DOHH2 (cell line): ENCODE data around the gene TTC3.

ENCODE experiments used
- H3F3A ChIP-seq: fragments of 200-600 bp; sonication (generic), shearing (Covaris generic); 2 replicates; pipeline ENCODE4 v1.6.0; 2016; ENCODE audit warnings: antibody characterized with exemption, mild to moderate bottlenecking; ENCODE audit not compliant: control insufficient read depth, insufficient read depth
- H3K27ac ChIP-seq: fragments of 200-600 bp; sonication (generic); 2 replicates; pipeline ENCODE4 v1.5.1; 2014; ENCODE audit warnings: low read depth, mild to moderate bottlenecking, low read length, moderate library complexity
- H3K27me3 ChIP-seq: fragments of 200-600 bp; sonication (generic); 2 replicates; pipeline ENCODE4 v1.6.1; 2014; ENCODE audit warnings: mild to moderate bottlenecking, low read length, mixed read lengths; ENCODE audit not compliant: control insufficient read depth
- H3K36me3 ChIP-seq: fragments of 200-600 bp; sonication (generic); 2 replicates; pipeline ENCODE4 v1.6.1; 2014; ENCODE audit warnings: mild to moderate bottlenecking, low read length, moderate library complexity, mixed read lengths; ENCODE audit not compliant: control insufficient read depth
- H3K4me1 ChIP-seq: fragments of 200-600 bp; sonication (generic); 2 replicates; pipeline ENCODE4 v1.6.1; 2014; ENCODE audit warnings: mild to moderate bottlenecking, low read length, mixed read lengths; ENCODE audit not compliant: control insufficient read depth
- H3K4me2 ChIP-seq: fragments of 200-600 bp; sonication (generic); 2 replicates; pipeline ENCODE4 v1.6.0; 2014; ENCODE audit warnings: mild to moderate bottlenecking, low read length, moderate library complexity
- H3K4me3 ChIP-seq: fragments of 200-600 bp; sonication (generic); 2 replicates; pipeline ENCODE4 v1.5.1; 2014; ENCODE audit warnings: mild to moderate bottlenecking, low read length, mixed read lengths
- H3K79me2 ChIP-seq: fragments of 200-600 bp; sonication (generic); 2 replicates; pipeline ENCODE4 v1.6.1; 2014; ENCODE audit warnings: mild to moderate bottlenecking, low read length, mixed read lengths; ENCODE audit not compliant: control insufficient read depth
- H3K9me2 ChIP-seq: fragments of 200-600 bp; sonication (generic); replicated peaks from 2 replicates; pipeline ENCODE4 v1.6.1; 2014; ENCODE audit warnings: mild to moderate bottlenecking, low read length, mixed read lengths; ENCODE audit not compliant: control insufficient read depth
- H3K9me3 ChIP-seq: fragments of 200-600 bp; sonication (generic); 2 replicates; pipeline ENCODE4 v1.6.1; 2014; ENCODE audit warnings: antibody characterized with exemption, low read length, mixed read lengths; ENCODE audit not compliant: control insufficient read depth, insufficient read depth
- H4K20me1 ChIP-seq: fragments of 200-600 bp; sonication (generic); 2 replicates; pipeline ENCODE4 v1.6.0; 2014; ENCODE audit warnings: low read depth, mild to moderate bottlenecking, antibody characterized with exemption, low read length, moderate library complexity; ENCODE audit not compliant: control insufficient read depth, insufficient read depth
- EZH2phosphoT487 ChIP-seq: fragments of 200-600 bp; sonication (generic); IDR thresholded peaks from 2 replicates; pipeline ENCODE4 v1.6.1; 2017; ENCODE audit warnings: borderline replicate concordance, mild to moderate bottlenecking, antibody characterized with exemption, low read length, moderate library complexity, mixed read lengths
- TF ChIP-seq, protein P1 (sequence below): fragments of 200-600 bp; sonication (generic); IDR thresholded peaks from one replicate; pipeline ENCODE4 v1.5.1; 2014; ENCODE audit warnings: antibody characterized with exemption, mild to moderate bottlenecking, low read depth, low read length; ENCODE audit not compliant: poor library complexity, severe bottlenecking

TTC3 gene

DNA sequence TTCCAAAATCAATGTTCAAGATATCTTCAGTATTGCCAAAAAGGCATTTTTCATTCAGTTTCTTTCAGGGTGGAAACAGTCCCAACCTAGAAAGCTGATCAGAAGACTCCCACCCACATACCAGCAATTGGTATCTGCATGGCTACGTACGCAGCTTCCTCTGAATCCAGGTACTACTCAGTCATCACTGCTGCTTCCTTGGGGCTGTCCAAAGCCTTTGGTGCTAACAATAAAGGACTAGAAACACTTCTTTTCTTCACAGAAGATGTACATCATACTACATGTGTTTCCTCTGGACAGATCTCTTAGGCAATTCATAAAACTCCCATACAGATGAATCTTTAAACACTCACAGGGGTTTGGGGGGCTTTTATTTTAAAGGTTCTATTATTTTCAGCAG lies 164.3 kb downstream of the TTC3 start:
- Histone ChIP-seq H3K27ac (no peak overlapping the region), H3K4me2 (no peak overlapping the region), H3F3A (0 out of 2 replicates have a peak, but pooled peaks cover 4% of the 10 kb centered on the region), H3K79me2 (peaks cover 39% of the 10 kb centered on the region), H3K27me3 (no peaks in the 10 kb centered on the region), H4K20me1 (no peaks in the 10 kb centered on the region), H3K4me3 (no peak overlapping the region), H3K36me3 (peaks cover 73% of the 10 kb centered on the region), H3K9me3 (no peaks in the 10 kb centered on the region), H3K4me1 (no peaks in the 10 kb centered on the region), H3K9me2 (no peaks in the 10 kb centered on the region)
- TF ChIP-seq, protein P1, sequence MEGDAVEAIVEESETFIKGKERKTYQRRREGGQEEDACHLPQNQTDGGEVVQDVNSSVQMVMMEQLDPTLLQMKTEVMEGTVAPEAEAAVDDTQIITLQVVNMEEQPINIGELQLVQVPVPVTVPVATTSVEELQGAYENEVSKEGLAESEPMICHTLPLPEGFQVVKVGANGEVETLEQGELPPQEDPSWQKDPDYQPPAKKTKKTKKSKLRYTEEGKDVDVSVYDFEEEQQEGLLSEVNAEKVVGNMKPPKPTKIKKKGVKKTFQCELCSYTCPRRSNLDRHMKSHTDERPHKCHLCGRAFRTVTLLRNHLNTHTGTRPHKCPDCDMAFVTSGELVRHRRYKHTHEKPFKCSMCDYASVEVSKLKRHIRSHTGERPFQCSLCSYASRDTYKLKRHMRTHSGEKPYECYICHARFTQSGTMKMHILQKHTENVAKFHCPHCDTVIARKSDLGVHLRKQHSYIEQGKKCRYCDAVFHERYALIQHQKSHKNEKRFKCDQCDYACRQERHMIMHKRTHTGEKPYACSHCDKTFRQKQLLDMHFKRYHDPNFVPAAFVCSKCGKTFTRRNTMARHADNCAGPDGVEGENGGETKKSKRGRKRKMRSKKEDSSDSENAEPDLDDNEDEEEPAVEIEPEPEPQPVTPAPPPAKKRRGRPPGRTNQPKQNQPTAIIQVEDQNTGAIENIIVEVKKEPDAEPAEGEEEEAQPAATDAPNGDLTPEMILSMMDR, result no peak
- no peak for TF ChIP-seq EZH2phosphoT487

DNA sequence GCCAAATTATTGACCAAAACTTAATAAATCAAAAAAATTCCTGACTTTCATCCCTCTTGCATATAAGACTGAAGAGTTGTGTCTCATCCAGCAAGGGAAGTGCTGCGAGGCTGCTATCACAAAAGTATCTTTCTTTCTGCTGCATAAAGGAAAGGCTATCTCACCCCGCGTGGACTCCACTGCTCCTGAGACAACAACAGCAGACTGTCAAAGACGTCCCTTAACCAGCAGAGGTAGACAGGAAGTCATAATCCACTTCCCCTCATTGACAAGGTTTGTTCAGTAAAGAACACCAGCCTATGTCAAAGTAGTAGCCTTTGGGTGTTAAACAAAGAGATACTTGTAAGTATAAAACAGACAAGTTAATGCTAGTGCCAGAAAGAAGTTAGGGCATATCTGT lies 164.7 kb downstream of the TTC3 start:
- no peak overlapping the region for H3K27ac ChIP-seq
- peaks cover 69% of the 10 kb centered on the region for H3K36me3 ChIP-seq

DNA sequence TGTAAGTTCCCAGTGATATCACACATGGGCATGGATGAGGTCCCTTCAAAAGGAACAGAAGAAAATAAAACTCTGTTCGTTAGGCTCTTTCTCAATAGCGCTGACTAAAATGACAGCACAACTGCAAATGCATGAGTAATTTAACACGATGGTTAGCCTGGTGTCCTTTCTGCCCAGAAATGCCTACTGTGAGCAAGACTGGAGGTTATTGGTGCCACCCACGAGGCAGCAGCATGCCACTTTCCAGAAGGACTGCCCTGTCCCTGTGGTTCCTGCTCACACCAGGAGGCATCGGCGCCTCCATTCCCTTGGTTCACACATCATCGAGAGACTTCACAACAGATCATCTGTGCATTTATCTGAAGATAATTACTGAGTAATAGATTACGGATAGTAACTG lies 167.9 kb downstream of the TTC3 start:
- no peak overlapping the region for H3K4me3 ChIP-seq
- peaks cover 56% of the 10 kb centered on the region for H3K79me2 ChIP-seq
- H3K27me3 ChIP-seq, result no peaks in the 10 kb centered on the region
- no peaks in the 10 kb centered on the region for H3K9me3 ChIP-seq
- no peaks in the 10 kb centered on the region for H3K9me2 ChIP-seq
- no peaks in the 10 kb centered on the region for H4K20me1 ChIP-seq
- TF ChIP-seq, protein P1, result no peak
- TF ChIP-seq EZH2phosphoT487, result no peak
- H3K27ac ChIP-seq, result no peak overlapping the region
- 0 out of 2 replicates have a peak, but pooled peaks cover 5% of the 10 kb centered on the region for H3F3A ChIP-seq
- H3K4me1 ChIP-seq, result peaks cover 2% of the 10 kb centered on the region
- no peak overlapping the region for H3K4me2 ChIP-seq
- peaks cover 58% of the 10 kb centered on the region for H3K36me3 ChIP-seq

More for the DNA sequence above, 164.7 kb downstream of the TTC3 start:
- H3K79me2 ChIP-seq, result peaks cover 38% of the 10 kb centered on the region
- H3K4me1 ChIP-seq, result no peaks in the 10 kb centered on the region
- no peak overlapping the region for H3K4me2 ChIP-seq
- H3K4me3 ChIP-seq, result no peak overlapping the region
- no peaks in the 10 kb centered on the region for H3K27me3 ChIP-seq
- TF ChIP-seq, protein P1, result no peak
- TF ChIP-seq EZH2phosphoT487, result no peak
- H3K9me3 ChIP-seq, result no peaks in the 10 kb centered on the region
- no peaks in the 10 kb centered on the region for H3K9me2 ChIP-seq
- no peaks in the 10 kb centered on the region for H4K20me1 ChIP-seq
- H3F3A ChIP-seq, result 0 out of 2 replicates have a peak, but pooled peaks cover 4% of the 10 kb centered on the region
